Fibroblast of villous mesenchyme (primary cell): ENCODE results near the gene IQSEC1. TPM values are rescaled to one million over a fixed set of nuclear protein-coding genes. Genes with fewer than 3 reads are reported as not detected.

Experiments used
- DNase-seq: peaks from one replicate; pipeline ENCODE4 v3.0.0-alpha.2; 2010; ENCODE audit warnings: low read depth
- H3K4me3 ChIP-seq: 2 replicates; pipeline ENCODE4 v1.5.1; 2011; ENCODE audit warnings: low read depth, mild to moderate bottlenecking, low read length
- CTCF ChIP-seq: IDR thresholded peaks from 2 replicates; pipeline ENCODE4 v1.5.1; 2012; ENCODE audit warnings: low read depth, mild to moderate bottlenecking, low read length; ENCODE audit not compliant: insufficient read depth
- total RNA-seq: library from RNA; depleted of rRNA; stranded (reverse); fragments of >200 nt; gene quantifications from 2 replicates; pipeline ENCODE4 v1.2.3, GENCODE V29; 2012

The IQSEC1 gene
- total RNA-seq, 1 donor = 19.9 TPM

GRCh38 chr3:13047296-13048165, 25.7 kb downstream of the IQSEC1 start:
- no peak overlapping the region for H3K4me3 ChIP-seq
- TF ChIP-seq CTCF = peak; percentile 10
- DNase-seq = no peak

DNA sequence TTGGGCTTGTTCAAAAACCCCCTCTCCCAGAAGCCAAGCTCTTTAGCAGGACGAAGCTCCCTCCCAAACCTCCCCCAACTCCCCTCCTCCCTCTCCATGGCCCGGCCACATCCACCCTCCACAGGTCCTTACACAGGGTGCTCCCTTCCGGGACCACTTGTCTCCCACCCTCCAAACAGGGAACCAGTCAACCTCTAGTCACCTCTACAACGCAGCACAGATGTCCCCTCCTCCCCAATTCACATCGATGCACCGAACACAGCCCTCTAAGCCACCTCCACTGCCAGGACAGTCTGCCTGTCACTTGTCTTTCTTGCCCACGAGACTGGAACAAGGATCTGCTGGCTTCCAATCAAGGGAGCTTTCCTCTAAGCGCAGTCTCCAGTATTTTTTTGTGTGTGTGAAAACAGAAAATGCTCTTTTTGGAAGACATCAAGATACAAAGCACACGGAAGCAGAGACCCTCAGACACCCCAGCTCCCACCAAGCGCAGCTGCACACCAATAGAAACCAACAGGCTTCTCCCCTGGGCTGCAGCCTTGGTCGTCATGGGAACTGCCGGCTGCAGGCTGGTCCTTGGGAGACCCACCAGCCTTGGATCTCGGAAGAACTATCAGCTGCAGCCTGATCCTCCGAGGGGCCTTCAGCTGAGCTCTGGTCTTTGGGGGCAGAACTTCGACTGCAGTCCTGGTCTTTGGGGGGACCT, 26.5 kb downstream of the IQSEC1 start:
- DNase-seq = no peak
- H3K4me3 ChIP-seq = no peak overlapping the region
- TF ChIP-seq CTCF = no peak

- TF ChIP-seq CTCF = no peak
- H3K4me3 ChIP-seq = no peak overlapping the region
- DNase-seq = no peak
Observed at GRCh38 chr3:13045904-13046568, 27.2 kb downstream of the IQSEC1 start.

DNA sequence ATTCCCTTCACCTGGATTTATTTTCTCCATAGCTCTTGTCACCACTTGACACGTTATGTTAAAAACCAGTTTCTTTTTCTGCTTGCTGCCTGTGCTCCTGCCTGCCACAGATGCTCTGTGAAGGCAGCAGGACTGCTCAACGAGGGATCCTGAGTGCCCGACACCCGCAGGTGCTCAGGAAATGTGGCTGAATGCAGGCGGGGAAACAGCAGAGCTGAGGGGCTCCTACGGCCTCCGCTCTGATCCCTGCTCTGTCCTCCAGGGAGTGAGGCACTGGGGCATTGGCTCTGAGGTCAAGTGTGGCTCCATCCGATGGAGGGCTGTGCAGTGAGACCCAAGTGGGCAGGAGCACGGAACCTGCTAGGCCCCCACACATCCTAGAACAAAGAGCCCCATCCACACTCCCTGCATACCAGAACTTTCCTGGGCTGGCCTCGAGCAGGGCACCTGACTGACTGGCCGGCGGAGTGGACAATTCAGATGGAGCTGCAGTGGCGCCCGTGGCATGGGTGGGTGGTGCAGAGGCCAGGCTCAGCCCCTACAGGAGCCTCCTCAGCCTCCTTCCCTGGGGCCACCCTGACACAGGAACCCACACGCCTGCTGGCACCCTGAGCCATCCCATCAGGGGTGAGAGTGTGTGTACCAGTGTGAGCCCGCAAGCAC, 27.9 kb downstream of the IQSEC1 start:
- no peak for TF ChIP-seq CTCF
- H3K4me3 ChIP-seq = no peak overlapping the region
- DNase-seq = no peak

DNA sequence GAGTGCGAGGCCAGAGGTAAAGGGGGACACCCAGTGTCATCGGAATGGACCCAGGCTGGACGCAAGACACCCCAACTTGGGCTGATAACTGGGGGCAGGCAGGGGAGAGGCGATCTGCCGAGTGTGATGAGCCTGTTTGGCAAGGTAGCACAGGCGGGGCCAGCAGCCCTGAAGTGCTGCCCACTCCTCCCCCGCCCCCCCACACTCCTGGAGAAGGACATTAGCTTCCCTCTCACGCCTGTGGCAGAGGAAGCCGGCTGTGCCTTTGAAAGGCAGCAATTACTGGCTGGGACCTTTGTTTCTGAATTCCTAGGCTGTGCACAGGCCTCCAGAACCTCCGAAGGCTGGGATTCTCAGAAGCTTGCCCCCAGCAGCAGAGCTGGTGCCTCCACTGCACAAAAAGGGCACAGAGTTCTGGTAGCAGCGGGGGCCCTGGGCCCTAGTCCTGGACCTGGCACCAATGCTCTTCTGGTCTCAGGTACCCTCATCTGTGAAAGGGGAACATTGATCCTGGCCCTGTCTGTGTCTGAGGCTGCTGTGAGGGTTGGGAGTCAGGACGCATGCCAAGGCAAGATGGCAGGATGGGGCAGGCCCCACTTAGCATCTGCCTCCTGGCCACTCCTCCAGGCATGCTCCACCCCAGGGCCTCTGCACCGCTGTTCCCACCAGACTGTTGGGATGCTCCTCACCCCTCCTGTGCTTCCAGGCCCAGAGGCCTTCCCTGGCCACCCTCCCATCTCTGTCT, 28.6 kb downstream of the IQSEC1 start:
- no peak overlapping the region for H3K4me3 ChIP-seq
- TF ChIP-seq CTCF = no peak
- DNase-seq = no peak

DNA sequence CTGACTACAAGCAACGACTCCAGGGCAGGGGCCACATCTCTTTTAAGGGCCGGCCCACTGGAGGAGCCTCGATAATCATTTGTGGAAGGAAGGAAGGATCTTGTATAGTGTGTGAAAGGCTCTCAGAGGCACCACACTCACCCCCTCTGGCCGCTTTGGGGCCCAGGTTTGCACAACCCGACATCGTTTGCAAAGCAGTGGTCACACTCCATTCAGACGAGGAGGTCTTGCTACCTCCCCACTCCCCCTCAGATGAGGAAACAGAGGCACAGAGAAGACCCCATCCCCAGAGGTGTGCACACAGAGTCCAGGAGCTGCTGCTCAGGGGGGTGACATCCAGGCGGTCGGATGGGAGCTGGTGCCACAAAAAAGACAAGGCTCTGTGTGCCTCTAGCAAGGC, 29.6 kb downstream of the IQSEC1 start:
- DNase-seq = no peak
- no peak for TF ChIP-seq CTCF

More for the DNA sequence above, 29.6 kb downstream of the IQSEC1 start:
- H3K4me3 ChIP-seq = no peak overlapping the region
